GM23338 (cell line): ENCODE data around the gene CAPZA1. TPM values are rescaled to one million over a fixed set of nuclear protein-coding genes. Genes with fewer than 3 reads are reported as not detected.

Source experiments
- ATAC-seq: fragments of 200-7000 bp; cut with Tn5 transposase; 3 replicates; pipeline ENCODE4 v1.9.1; 2020
- DNase-seq: peaks from one replicate; pipeline ENCODE4 v3.0.0-alpha.2; 2015; ENCODE audit warnings: low spot score
- H2AFZ ChIP-seq: fragments of 200-600 bp; sonication (generic); 2 replicates; pipeline ENCODE4 v1.8.0; 2016; ENCODE audit warnings: antibody characterized with exemption, mild to moderate bottlenecking, moderate library complexity
- H3F3A ChIP-seq: fragments of 200-600 bp; sonication (generic); replicated peaks from 2 replicates; pipeline ENCODE4 v1.8.0; 2017; ENCODE audit warnings: antibody characterized with exemption, mixed run types, low read depth
- H3K27ac ChIP-seq: fragments of 200-600 bp; sonication (generic); 2 replicates; pipeline ENCODE4 v1.6.1; 2016; ENCODE audit warnings: low read depth
- H3K27me3 ChIP-seq: fragments of 200-600 bp; sonication (generic); 2 replicates; pipeline ENCODE4 v1.8.0; 2016; ENCODE audit warnings: mild to moderate bottlenecking, mixed run types, moderate library complexity; ENCODE audit not compliant: insufficient read depth
- H3K36me3 ChIP-seq: fragments of 200-600 bp; sonication (generic); 2 replicates; pipeline ENCODE4 v1.8.0; 2016; ENCODE audit warnings: mild to moderate bottlenecking; ENCODE audit not compliant: insufficient read depth
- H3K4me1 ChIP-seq: fragments of 200-600 bp; sonication (generic); 2 replicates; pipeline ENCODE4 v1.8.0; 2016; ENCODE audit warnings: mild to moderate bottlenecking, moderate library complexity; ENCODE audit not compliant: insufficient read depth
- H3K4me2 ChIP-seq: fragments of 200-600 bp; sonication (generic); 2 replicates; pipeline ENCODE4 v1.7.1; 2017; ENCODE audit warnings: mixed run types
- H3K4me3 ChIP-seq: fragments of 200-600 bp; sonication (generic); 2 replicates; pipeline ENCODE4 v1.6.1; 2016; ENCODE audit warnings: mixed run types
- H3K79me2 ChIP-seq: fragments of 200-600 bp; sonication (generic); replicated peaks from 2 replicates; pipeline ENCODE4 v1.8.0; 2017; ENCODE audit warnings: mild to moderate bottlenecking; ENCODE audit not compliant: insufficient read depth
- H3K9me2 ChIP-seq: fragments of 200-600 bp; sonication (generic); 2 replicates; pipeline ENCODE4 v1.8.0; 2017; ENCODE audit not compliant: insufficient read depth
- H4K20me1 ChIP-seq: fragments of 200-600 bp; sonication (generic); replicated peaks from 2 replicates; pipeline ENCODE4 v1.8.0; 2017; ENCODE audit warnings: mild to moderate bottlenecking; ENCODE audit not compliant: insufficient read depth
- H3K27ac Mint-ChIP-seq: 2 replicates; pipeline ENCODE4 v1.8.0; 2020; ENCODE audit warnings: inconsistent platforms, mild to moderate bottlenecking, moderate library complexity, mixed read lengths
- H3K27me3 Mint-ChIP-seq: 3 replicates; pipeline ENCODE4 v1.8.0; 2022; ENCODE audit warnings: low read depth, mild to moderate bottlenecking, moderate library complexity, mixed read lengths, inconsistent platforms; ENCODE audit not compliant: insufficient read depth, poor library complexity
- H3K36me3 Mint-ChIP-seq: 3 replicates; pipeline ENCODE4 v1.8.0; 2021; ENCODE audit warnings: low read depth, mild to moderate bottlenecking, inconsistent platforms, moderate library complexity, mixed read lengths
- H3K4me1 Mint-ChIP-seq: 3 replicates; pipeline ENCODE4 v1.8.0; 2020; ENCODE audit warnings: mild to moderate bottlenecking, inconsistent platforms, mixed read lengths
- H3K4me3 Mint-ChIP-seq: 3 replicates; pipeline ENCODE4 v1.8.0; 2021; ENCODE audit warnings: moderate library complexity, mild to moderate bottlenecking, inconsistent platforms, mixed read lengths
- H3K9me3 Mint-ChIP-seq: 3 replicates; pipeline ENCODE4 v1.8.0; 2020; ENCODE audit warnings: moderate library complexity, mild to moderate bottlenecking, inconsistent platforms, mixed read lengths
- CREB1 ChIP-seq: fragments of 250-450 bp; sonication (Bioruptor Pico); IDR thresholded peaks from 2 replicates; pipeline ENCODE4 v1.5.0; 2020; ENCODE audit warnings: low read depth, mild to moderate bottlenecking, moderate library complexity
- CTCF ChIP-seq, 2 experiments: fragments of 200-600 bp in 1 of 2; sonication (generic) in 1 of 2; conservative IDR thresholded peaks; 2 replicates each; pipeline versions ENCODE4 v1.5.1 to v1.6.1; 2016 to 2017; ENCODE audit warnings: antibody characterized with exemption in 2 of 2, low read depth in 2 of 2, mild to moderate bottlenecking in 2 of 2, moderate library complexity in 1 of 2
- ETS1 ChIP-seq: IDR thresholded peaks from 2 replicates; pipeline ENCODE4 v1.6.1; 2016; ENCODE audit warnings: antibody characterized with exemption
- EZH2 ChIP-seq: fragments of 200-600 bp; sonication (generic); IDR thresholded peaks from one replicate; pipeline ENCODE4 v1.8.0; 2017; ENCODE audit warnings: antibody characterized with exemption, mild to moderate bottlenecking, low read depth; ENCODE audit not compliant: unreplicated experiment
- EZH2phosphoT487 ChIP-seq: fragments of 200-600 bp; sonication (generic); IDR thresholded peaks from one replicate; pipeline ENCODE4 v1.8.1; 2018; ENCODE audit warnings: antibody characterized with exemption; ENCODE audit not compliant: unreplicated experiment
- JUNB ChIP-seq: IDR thresholded peaks from one replicate; pipeline ENCODE4 v1.6.1; 2016; ENCODE audit warnings: antibody characterized with exemption; ENCODE audit not compliant: unreplicated experiment
- NANOG ChIP-seq: IDR thresholded peaks from 2 replicates; pipeline ENCODE4 v1.6.1; 2016; ENCODE audit warnings: antibody characterized with exemption, borderline replicate concordance
- POLR2AphosphoS5 ChIP-seq: IDR thresholded peaks from 2 replicates; pipeline ENCODE4 v1.6.1; 2016; ENCODE audit warnings: antibody characterized with exemption, low read depth
- STAT1 ChIP-seq: IDR thresholded peaks from one replicate; pipeline ENCODE4 v1.6.1; 2016; ENCODE audit warnings: antibody characterized with exemption; ENCODE audit not compliant: unreplicated experiment
- ZNF114 ChIP-seq: fragments of 250-450 bp; sonication (Bioruptor Pico); IDR thresholded peaks from 2 replicates; pipeline ENCODE4 v1.5.0; 2020; ENCODE audit warnings: mild to moderate bottlenecking, moderate library complexity
- ZNF331 ChIP-seq: fragments of 250-450 bp; sonication (Bioruptor Pico); IDR thresholded peaks from 2 replicates; pipeline ENCODE4 v1.5.0; 2020; ENCODE audit warnings: low read depth, mild to moderate bottlenecking, moderate library complexity
- ZNF462 ChIP-seq: fragments of 250-450 bp; sonication (Bioruptor Pico); IDR thresholded peaks from 2 replicates; pipeline ENCODE4 v1.5.0; 2020; ENCODE audit warnings: mild to moderate bottlenecking, moderate library complexity
- polyA plus RNA-seq: library from polyadenylated mRNA; unstranded; fragments of >200 nt; fragmentation: Nextera tagmentation; extraction: Ambion mirVana; gene quantifications from 2 replicates; pipeline ENCODE4 v1.2.1, GENCODE V29; 2016
- total RNA-seq: library from RNA; depleted of rRNA; stranded (reverse); fragments of >200 nt; shearing (Covaris generic); gene quantifications from 2 replicates; pipeline ENCODE4 v1.2.3, GENCODE V29; 2014
- TF ChIP-seq, protein P1 (sequence below): IDR thresholded peaks from one replicate; pipeline ENCODE4 v1.6.1; 2018; ENCODE audit warnings: antibody characterized with exemption; ENCODE audit not compliant: unreplicated experiment

Gene CAPZA1
- total and polyA plus RNA-seq, 2 experiments from 2014 or later, result 147 to 182 TPM

DNA sequence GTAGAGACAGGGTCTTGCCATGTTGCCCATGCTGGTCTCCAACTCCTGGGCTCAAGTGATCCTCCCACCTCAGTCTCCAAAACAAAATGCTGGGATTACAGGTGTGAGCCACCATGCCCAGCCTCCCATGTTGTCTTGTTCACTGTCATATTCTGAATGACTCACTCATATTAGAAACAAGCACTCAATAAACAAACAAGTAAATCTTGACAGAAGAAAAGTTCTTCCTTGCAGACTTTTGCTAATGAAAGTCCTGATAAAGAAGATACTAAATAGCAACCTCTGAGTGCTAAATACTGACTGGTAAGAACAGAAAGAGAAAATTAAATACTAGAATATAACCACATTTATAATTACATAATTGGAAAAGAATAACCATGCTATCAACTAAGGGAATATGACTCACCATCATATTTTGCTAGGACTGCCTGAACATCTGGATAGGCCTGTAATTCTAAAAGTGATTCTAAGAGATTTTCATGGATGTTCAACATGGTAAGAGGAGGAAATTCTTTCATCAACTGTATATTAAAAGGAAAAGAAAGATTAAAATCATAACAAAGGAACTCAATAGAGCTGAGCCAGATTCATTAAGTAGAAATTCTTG lies 37.9 kb upstream of the CAPZA1 start:
- no peaks in the 10 kb centered on the region for H3K9me3 Mint-ChIP-seq
- Histone ChIP-seq H3K4me3 (no peak overlapping the region), H4K20me1 (no peaks in the 10 kb centered on the region), H3K4me1 (no peaks in the 10 kb centered on the region), H3K79me2 (no peaks in the 10 kb centered on the region), H3K4me2 (no peak overlapping the region), H3K27ac (no peak overlapping the region), H2AFZ (no peak overlapping the region), H3K9me2 (no peaks in the 10 kb centered on the region), H3K36me3 (no peaks in the 10 kb centered on the region), H3F3A (no peaks in the 10 kb centered on the region), H3K27me3 (no peaks in the 10 kb centered on the region)
- no peaks in the 10 kb centered on the region for H3K4me1 Mint-ChIP-seq
- ATAC-seq (no peak), DNase-seq (no peak)
- peaks cover 3% of the 10 kb centered on the region; the same call in 1 of the 3 replicates for H3K36me3 Mint-ChIP-seq
- no peaks in the 10 kb centered on the region for H3K27me3 Mint-ChIP-seq
- H3K4me3 Mint-ChIP-seq, result no peak overlapping the region
- no peak for TF ChIP-seq EZH2phosphoT487
- TF ChIP-seq POLR2AphosphoS5, result no peak
- no peak for TF ChIP-seq EZH2
- no peak for TF ChIP-seq CREB1 (CRISPR knock-in tag)
- no peak for TF ChIP-seq NANOG
- TF ChIP-seq CTCF (conservative IDR thresholded peaks at IDR 0.05; ENCODE audit: low read depth in 2 of 2), result no peak
- TF ChIP-seq JUNB, result no peak
- no peak for TF ChIP-seq ZNF462 (CRISPR knock-in tag)
- TF ChIP-seq STAT1, result no peak
- no peak for TF ChIP-seq ZNF114 (CRISPR knock-in tag)
- no peak for TF ChIP-seq ZNF331 (CRISPR knock-in tag)
- TF ChIP-seq ETS1, result no peak
- TF ChIP-seq, protein P1, sequence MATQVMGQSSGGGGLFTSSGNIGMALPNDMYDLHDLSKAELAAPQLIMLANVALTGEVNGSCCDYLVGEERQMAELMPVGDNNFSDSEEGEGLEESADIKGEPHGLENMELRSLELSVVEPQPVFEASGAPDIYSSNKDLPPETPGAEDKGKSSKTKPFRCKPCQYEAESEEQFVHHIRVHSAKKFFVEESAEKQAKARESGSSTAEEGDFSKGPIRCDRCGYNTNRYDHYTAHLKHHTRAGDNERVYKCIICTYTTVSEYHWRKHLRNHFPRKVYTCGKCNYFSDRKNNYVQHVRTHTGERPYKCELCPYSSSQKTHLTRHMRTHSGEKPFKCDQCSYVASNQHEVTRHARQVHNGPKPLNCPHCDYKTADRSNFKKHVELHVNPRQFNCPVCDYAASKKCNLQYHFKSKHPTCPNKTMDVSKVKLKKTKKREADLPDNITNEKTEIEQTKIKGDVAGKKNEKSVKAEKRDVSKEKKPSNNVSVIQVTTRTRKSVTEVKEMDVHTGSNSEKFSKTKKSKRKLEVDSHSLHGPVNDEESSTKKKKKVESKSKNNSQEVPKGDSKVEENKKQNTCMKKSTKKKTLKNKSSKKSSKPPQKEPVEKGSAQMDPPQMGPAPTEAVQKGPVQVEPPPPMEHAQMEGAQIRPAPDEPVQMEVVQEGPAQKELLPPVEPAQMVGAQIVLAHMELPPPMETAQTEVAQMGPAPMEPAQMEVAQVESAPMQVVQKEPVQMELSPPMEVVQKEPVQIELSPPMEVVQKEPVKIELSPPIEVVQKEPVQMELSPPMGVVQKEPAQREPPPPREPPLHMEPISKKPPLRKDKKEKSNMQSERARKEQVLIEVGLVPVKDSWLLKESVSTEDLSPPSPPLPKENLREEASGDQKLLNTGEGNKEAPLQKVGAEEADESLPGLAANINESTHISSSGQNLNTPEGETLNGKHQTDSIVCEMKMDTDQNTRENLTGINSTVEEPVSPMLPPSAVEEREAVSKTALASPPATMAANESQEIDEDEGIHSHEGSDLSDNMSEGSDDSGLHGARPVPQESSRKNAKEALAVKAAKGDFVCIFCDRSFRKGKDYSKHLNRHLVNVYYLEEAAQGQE, result no peak
- H3K27ac Mint-ChIP-seq, result no peak overlapping the region
